Activated CD4-positive, alpha-beta T cell treated with anti-CD3 and anti-CD28 coated beads for 4 hours (primary cell): ENCODE results near the gene GNAQ.
"Not testable (repeated sequence)": the region's sequence is repeated elsewhere in the genome, so short reads cannot be mapped to it uniquely, and the experiment has no call there.

Source experiments
- DNase-seq, 2 donors: peaks; one replicate each; pipeline ENCODE4 v3.0.0-alpha.2; 2020

The GNAQ gene

DNA sequence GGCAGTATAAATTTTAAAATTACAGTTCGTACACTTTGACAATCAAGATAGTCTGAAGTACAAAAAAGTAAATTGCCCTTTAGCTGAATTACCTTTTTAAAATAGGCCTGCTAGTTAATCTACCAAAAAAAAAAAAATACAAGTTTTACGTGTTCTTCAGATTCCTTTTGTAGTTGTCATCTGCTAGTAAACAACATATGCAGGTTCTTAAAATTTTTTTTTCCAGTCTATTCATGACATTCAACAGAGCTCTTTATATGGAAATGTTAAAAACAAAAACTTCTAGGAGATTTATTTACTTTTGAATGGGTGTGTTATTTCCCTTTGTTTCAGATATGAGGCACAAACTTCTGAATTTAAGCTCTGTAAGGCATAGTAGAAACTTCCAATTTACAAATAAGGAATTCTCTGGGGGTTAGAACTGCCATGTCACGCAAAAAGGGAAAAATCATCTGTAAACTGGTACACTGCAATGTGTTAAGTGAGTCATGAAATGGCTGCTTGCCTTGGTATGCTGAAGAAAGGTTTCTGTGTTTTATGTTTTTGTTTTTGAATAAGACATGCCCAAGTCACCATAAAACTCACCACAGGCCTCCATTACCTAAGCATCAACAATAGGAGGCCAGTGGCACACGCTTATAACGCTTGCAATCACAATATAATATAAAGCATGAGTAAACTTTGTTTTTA is 313.9 kb downstream of the GNAQ start:
- DNase-seq: not testable (repeated sequence)

DNA sequence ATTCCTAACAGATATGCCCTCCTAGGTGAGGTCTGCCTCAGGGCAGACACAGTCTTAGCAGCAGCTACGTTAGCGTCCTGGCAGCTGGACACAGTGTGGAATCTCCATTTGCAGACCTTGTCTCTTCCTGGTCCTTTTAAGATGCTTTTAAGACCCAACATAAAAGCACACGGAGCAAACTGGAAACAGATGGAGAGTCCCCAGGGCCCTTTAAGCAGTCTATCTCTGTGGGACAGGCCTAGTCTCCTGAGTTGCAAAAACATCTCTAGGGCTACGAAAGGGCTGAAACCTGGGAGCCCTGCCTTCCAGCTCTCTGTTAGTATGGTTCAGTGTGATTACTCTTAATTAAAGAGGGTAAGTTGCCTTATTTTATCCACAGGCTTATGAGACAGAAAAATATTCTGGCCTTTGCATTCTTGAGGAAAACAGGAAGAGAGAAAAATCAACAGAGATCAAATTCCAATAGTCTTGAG is 317.5 kb downstream of the GNAQ start:
- no peak for DNase-seq

- DNase-seq: no peak
Measured at GRCh38 chr9:77712533-77713130, 319.0 kb downstream of the GNAQ start.

DNA sequence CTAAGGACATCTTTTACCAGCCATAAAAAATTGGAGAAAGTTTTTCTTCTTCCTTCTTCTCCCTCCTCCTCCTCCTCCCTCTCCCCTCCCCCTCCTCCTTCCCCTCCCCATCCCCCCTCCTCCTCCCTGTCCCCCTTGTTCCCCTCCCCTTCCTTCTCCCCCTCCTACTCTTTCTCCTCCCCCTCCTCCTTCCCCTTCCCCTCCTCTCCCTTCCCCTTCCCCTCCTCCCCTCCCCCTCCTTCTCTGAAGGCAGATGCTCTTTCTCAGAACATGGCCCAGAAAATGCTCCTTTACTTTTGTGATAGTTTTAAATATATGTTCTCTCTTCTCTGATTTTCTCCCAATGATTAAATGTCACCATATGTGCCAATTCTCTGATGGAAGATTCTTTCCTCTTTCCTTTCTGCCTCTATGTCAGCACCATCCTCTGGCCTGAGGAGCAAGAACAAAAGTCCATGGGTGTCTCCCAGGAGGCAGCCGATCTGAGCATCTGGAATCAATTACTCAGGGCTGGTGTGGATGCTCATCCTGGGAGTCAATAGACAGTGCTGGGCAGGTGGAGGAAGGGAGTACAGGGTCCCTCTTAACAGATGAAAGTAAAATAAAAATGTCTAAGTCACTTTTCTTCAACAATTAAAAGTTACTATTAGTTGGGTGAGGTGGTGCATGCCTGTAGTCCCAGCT is 320.5 kb downstream of the GNAQ start:
- no peak for DNase-seq

GRCh38 chr9:77710316-77710715 is 321.3 kb downstream of the GNAQ start:
- no peak for DNase-seq

GRCh38 chr9:77708064-77708815 is 323.4 kb downstream of the GNAQ start:
- DNase-seq: no peak

DNA sequence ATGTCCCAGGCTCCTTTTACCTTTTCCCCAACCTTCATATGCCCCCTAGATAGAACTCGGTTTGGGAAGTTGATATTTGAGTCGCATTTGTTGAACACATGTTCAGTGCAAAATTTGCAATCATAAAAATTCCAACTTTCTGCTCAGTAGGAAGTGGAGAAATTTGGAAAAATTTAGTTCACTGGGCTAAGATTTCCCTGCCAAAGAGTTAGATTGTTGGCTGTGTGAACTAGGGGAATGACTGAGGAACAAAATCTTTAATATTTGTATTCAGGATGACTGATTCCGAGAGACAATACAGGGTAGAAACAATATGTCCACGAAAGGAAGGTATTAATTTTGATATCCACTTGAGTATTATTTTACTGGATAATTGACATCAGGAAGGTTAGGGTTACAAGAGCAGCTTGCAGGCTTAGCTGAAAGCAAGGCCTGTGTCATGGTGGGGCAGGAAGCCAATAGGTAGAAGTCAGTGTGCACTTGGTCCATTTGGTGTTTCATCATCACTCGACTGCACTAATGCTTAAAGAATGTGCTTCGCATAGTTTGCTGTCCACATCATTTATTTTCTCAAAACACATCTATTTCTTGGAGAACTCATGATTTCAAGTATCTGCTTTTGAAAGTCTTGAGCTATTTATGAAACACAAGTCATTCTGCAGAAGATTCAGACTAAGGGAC is 324.1 kb downstream of the GNAQ start:
- no peak for DNase-seq

DNA sequence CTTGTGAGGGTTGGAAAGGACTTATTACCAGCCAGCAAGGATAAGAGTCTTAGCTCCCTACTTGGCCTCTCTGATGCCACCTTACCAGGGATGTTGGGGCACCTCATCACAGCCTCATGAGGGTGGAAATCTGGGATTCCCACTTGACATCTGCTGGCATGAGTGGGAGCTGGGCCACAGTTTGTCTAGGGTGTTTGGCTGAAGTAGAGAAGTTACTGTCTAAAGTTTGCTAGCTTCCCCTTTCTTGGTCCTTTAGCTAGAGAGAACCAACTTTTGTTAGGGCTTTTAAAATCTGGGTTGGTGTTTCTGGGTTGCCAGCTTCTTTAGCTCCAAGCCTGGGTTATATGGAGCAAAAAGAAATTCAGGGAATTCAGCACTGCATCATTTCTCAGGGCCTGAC is 326.0 kb downstream of the GNAQ start:
- DNase-seq: no peak

GRCh38 chr9:77702521-77703390 is 328.9 kb downstream of the GNAQ start:
- not testable (repeated sequence) for DNase-seq

DNA sequence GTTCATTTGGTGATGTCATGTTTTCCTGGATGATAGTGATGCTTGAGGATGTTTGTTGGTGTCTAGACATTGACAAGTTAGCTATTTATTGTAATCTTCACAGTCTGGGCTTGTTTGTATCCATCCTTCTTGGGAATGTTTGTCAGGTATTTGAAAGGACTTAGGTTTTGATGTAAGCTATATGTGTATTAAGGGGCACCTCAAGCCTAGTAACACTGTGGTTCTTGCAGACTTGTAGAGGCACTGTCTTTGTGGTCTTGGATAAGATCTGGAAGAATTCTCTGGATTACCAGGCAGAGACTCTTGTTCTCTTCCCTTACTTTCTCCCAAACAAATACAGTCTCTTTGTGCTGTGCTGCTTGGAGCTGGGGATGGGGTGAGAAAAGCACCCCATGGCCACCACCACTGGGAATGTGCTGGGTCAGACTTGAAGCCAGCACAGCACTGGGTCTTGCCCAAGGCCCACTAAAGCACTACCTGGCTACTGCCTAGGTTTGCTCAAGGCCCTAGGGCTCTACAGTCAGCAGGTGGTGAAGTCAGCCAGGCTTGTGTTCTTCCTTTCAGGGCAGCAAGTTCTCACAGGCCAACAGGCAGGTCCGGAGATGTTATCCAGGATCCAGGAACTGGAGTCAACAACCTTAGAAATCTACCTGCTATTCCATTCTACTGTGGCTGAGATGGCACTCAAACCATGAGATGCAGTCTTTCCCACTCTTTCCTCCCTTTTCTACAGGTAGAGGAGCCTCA is 334.2 kb downstream of the GNAQ start:
- no peak for DNase-seq

- not testable (repeated sequence) for DNase-seq
Measured at GRCh38 chr9:77690723-77691122, 340.9 kb downstream of the GNAQ start.

- not testable (repeated sequence) for DNase-seq
Measured at GRCh38 chr9:77690119-77690518, 341.5 kb downstream of the GNAQ start.

- DNase-seq: not testable (repeated sequence)
Measured at GRCh38 chr9:77687737-77688136, 343.9 kb downstream of the GNAQ start.

DNA sequence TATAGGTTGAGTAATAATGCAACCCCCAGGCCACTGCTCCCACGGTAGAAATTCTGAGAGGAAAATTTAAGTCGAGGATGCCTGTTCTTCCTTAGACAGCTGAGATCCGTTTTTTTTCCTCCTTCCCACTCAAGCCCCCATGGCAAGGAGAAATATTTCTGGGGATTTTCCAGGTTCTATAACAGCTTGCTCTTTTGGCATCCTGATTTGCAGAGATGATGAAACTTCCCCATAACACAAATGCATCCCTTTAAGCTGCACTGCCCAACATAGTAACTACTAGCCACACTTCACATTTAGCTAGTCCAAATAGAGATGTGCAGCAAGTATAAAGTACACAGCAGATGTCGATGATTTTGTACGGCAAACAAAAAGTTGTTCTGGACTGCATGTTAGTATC is 351.0 kb downstream of the GNAQ start:
- no peak for DNase-seq

GRCh38 chr9:77679661-77680368 is 351.8 kb downstream of the GNAQ start:
- DNase-seq: no peak

- no peak for DNase-seq
Measured at GRCh38 chr9:77679088-77679487, 352.5 kb downstream of the GNAQ start.

DNA sequence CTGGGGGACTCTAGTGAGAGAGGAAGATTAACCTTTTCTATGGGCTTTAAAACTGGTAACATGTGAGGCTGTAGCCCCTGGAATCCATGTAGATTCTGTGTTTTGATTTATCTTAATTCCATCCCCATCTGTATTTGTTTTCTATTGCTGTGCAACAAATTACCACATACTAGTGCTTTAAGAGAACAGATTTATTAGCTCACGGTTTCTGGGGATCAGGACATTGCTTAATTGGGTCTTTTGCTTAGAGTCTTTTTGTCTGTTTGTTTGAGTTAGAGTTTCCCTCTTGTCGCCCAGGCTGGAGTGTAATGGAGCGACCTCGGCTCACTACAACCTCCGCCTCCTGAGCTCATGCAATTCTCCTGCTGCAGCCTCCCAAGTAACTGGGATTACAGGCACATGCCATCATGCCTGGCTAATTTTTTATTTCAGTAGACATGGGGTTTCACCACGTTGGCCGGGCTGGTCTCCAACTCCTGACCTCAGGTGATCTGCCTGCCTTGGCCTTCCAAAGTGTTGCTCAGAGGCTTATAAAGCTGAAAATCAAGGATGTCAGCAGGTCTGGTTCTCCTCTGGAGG is 353.6 kb downstream of the GNAQ start:
- no peak for DNase-seq

DNA sequence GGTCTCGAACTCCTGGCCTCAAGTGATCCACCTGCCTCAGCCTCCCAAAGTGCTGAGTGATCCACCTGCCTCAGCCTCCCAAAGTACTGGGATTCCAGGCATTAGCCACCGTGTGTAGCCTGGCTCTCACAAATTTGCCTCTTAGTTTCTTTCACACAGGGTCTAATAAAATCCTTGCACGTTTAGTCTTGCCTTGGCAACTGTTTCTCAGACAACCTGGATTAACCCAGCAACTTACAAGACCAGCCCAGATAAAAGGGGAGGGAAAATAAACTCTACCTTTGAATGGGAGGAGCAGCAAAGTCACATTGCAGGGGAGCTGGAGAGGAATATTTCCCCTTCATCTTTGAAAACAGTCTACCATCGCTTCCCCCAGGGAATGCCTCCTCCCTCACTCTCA is 354.2 kb downstream of the GNAQ start:
- no peak for DNase-seq

GRCh38 chr9:77673941-77674791 is 357.4 kb downstream of the GNAQ start:
- no peak for DNase-seq
